WI38 (cell line): Measurements from ENCODE around the gene PPP1R14C.
"Not testable (repeated sequence)": the region's sequence is repeated elsewhere in the genome, so short reads cannot be mapped to it uniquely, and the experiment has no call there.

ENCODE experiments used
- H3K4me3 ChIP-seq: 2 replicates; pipeline ENCODE4 v1.5.1; 2011; ENCODE audit warnings: low read depth, mild to moderate bottlenecking, control low read depth, low read length
- CTCF ChIP-seq: IDR thresholded peaks from 2 replicates; pipeline ENCODE4 v1.5.1; 2012; ENCODE audit warnings: low read depth, mild to moderate bottlenecking, control low read depth, low read length

PPP1R14C gene

GRCh38 chr6:150124235-150124634, 18.6 kb upstream of the PPP1R14C start:
- no peak for TF ChIP-seq CTCF
- no peak overlapping the region for H3K4me3 ChIP-seq

GRCh38 chr6:150126641-150127291, 16.1 kb upstream of the PPP1R14C start:
- no peak overlapping the region for H3K4me3 ChIP-seq
- no peak for TF ChIP-seq CTCF

- no peak for TF ChIP-seq CTCF
- no peak overlapping the region for H3K4me3 ChIP-seq
These were observed 14.4 kb upstream of the PPP1R14C start for GRCh38 chr6:150128425-150128824.

- H3K4me3 ChIP-seq = no peak overlapping the region
- TF ChIP-seq CTCF = no peak
These were observed 13.0 kb upstream of the PPP1R14C start for GRCh38 chr6:150129616-150130505.

GRCh38 chr6:150133686-150134085, 9.2 kb upstream of the PPP1R14C start:
- no peak for TF ChIP-seq CTCF
- no peak overlapping the region for H3K4me3 ChIP-seq

GRCh38 chr6:150134280-150134920, 8.4 kb upstream of the PPP1R14C start:
- no peak overlapping the region for H3K4me3 ChIP-seq
- TF ChIP-seq CTCF = no peak

GRCh38 chr6:150137711-150138110, 5.1 kb upstream of the PPP1R14C start:
- H3K4me3 ChIP-seq = not testable (repeated sequence)
